Measurements from ENCODE around the gene PCSK7.

- no peak for TF ChIP-seq ZNF565 (CRISPR knock-in tag; conservative IDR thresholded peaks at IDR 0.05; ENCODE audit: low read depth)
- no peak for TF ChIP-seq ARNTL (CRISPR knock-in tag; IDR thresholded peaks at IDR 0.05; ENCODE audit: borderline replicate concordance, low read depth)
- TF ChIP-seq SNAI2 (CRISPR knock-in tag; IDR thresholded peaks at IDR 0.05): no peak
- TF ChIP-seq, protein P1, sequence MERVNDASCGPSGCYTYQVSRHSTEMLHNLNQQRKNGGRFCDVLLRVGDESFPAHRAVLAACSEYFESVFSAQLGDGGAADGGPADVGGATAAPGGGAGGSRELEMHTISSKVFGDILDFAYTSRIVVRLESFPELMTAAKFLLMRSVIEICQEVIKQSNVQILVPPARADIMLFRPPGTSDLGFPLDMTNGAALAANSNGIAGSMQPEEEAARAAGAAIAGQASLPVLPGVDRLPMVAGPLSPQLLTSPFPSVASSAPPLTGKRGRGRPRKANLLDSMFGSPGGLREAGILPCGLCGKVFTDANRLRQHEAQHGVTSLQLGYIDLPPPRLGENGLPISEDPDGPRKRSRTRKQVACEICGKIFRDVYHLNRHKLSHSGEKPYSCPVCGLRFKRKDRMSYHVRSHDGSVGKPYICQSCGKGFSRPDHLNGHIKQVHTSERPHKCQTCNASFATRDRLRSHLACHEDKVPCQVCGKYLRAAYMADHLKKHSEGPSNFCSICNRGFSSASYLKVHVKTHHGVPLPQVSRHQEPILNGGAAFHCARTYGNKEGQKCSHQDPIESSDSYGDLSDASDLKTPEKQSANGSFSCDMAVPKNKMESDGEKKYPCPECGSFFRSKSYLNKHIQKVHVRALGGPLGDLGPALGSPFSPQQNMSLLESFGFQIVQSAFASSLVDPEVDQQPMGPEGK (CRISPR knock-in tag; IDR thresholded peaks at IDR 0.05; ENCODE audit: borderline replicate concordance): no peak
- TF ChIP-seq RARB (CRISPR knock-in tag; IDR thresholded peaks at IDR 0.05): no peak
- TF ChIP-seq CSDC2 (CRISPR knock-in tag; IDR thresholded peaks at IDR 0.05): no peak
- no peak for TF ChIP-seq PPARA (CRISPR knock-in tag; IDR thresholded peaks at IDR 0.05; ENCODE audit: borderline replicate concordance)
- no peak for TF ChIP-seq BACH2 (CRISPR knock-in tag; IDR thresholded peaks at IDR 0.05; ENCODE audit: borderline replicate concordance)
- TF ChIP-seq ZFP30 (CRISPR knock-in tag; IDR thresholded peaks at IDR 0.05): no peak
- no peak for TF ChIP-seq TOX (CRISPR knock-in tag; IDR thresholded peaks at IDR 0.05; ENCODE audit: borderline replicate concordance)
- TF ChIP-seq, protein P2, sequence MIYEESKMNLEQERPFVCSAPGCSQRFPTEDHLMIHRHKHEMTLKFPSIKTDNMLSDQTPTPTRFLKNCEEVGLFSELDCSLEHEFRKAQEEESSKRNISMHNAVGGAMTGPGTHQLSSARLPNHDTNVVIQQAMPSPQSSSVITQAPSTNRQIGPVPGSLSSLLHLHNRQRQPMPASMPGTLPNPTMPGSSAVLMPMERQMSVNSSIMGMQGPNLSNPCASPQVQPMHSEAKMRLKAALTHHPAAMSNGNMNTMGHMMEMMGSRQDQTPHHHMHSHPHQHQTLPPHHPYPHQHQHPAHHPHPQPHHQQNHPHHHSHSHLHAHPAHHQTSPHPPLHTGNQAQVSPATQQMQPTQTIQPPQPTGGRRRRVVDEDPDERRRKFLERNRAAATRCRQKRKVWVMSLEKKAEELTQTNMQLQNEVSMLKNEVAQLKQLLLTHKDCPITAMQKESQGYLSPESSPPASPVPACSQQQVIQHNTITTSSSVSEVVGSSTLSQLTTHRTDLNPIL (CRISPR knock-in tag; IDR thresholded peaks at IDR 0.05; ENCODE audit: low read depth): no peak
- no peak for TF ChIP-seq ZC3H10 (CRISPR knock-in tag; IDR thresholded peaks at IDR 0.05)
- TF ChIP-seq TCF4 (CRISPR knock-in tag; IDR thresholded peaks at IDR 0.05; ENCODE audit: borderline replicate concordance): no peak
- TF ChIP-seq ISL1 (CRISPR knock-in tag; IDR thresholded peaks at IDR 0.05): no peak
These were observed 45.5 kb downstream of the PCSK7 start for GRCh38 chr11:117186431-117186761.

Data from SK-N-SH treated with all-trans-retinoic acid at 6 μM for 48 hours (cell line).